Astrocyte (in vitro differentiated cells and primary cell): ENCODE results near the gene ZDHHC14. TPM values are rescaled to one million over a fixed set of nuclear protein-coding genes. Genes with fewer than 3 reads are reported as not detected.
A peak's percentile ranks its signal among the peaks of the same experiment; 100 is the strongest.

Experiments used
- DNase-seq: peaks from one replicate; pipeline ENCODE4 v3.0.0-alpha.2; 2010; ENCODE audit warnings: low read depth
- FAIRE-seq: peaks from 2 replicates; lab custom pipeline; 2011; peaks lifted over from hg19 to GRCh38; lab: Jason Lieb, UNC
- H2AFZ ChIP-seq: 2 replicates; pipeline ENCODE4 v1.6.0; 2012; ENCODE audit warnings: low read depth, low read length, inconsistent platforms
- H3K27ac ChIP-seq: 2 replicates; pipeline ENCODE4 v1.5.1; 2011; ENCODE audit warnings: low read depth, low read length, inconsistent platforms
- H3K27me3 ChIP-seq: 2 replicates; pipeline ENCODE4 v1.6.0; 2011; ENCODE audit warnings: low read length, inconsistent platforms; ENCODE audit not compliant: insufficient read depth
- H3K36me3 ChIP-seq: 2 replicates; pipeline ENCODE4 v1.5.1; 2011; ENCODE audit warnings: low read length, inconsistent platforms; ENCODE audit not compliant: insufficient read depth
- H3K4me1 ChIP-seq: 2 replicates; pipeline ENCODE4 v1.5.1; 2011; ENCODE audit warnings: low read length, inconsistent platforms; ENCODE audit not compliant: insufficient read depth
- H3K4me2 ChIP-seq: 2 replicates; pipeline ENCODE4 v1.6.0; 2012; ENCODE audit warnings: low read length, inconsistent platforms
- H3K4me3 ChIP-seq: 2 replicates; pipeline ENCODE4 v1.5.1; 2011; ENCODE audit warnings: low read depth, mild to moderate bottlenecking, low read length, inconsistent platforms; ENCODE audit not compliant: insufficient read depth
- H3K79me2 ChIP-seq: 2 replicates; pipeline ENCODE4 v1.6.0; 2012; ENCODE audit warnings: mild to moderate bottlenecking, low read length, inconsistent platforms; ENCODE audit not compliant: insufficient read depth
- H3K9ac ChIP-seq: 2 replicates; pipeline ENCODE4 v1.6.0; 2012; ENCODE audit warnings: mild to moderate bottlenecking, low read length, inconsistent platforms
- H3K9me3 ChIP-seq: 2 replicates; pipeline ENCODE4 v1.5.1; 2012; ENCODE audit warnings: low read depth, mild to moderate bottlenecking, low read length, inconsistent platforms; ENCODE audit not compliant: insufficient read depth
- H4K20me1 ChIP-seq: 2 replicates; pipeline ENCODE4 v1.6.0; 2012; ENCODE audit warnings: low read length, inconsistent platforms; ENCODE audit not compliant: insufficient read depth
- H3K27ac Mint-ChIP-seq: one replicate; pipeline ENCODE4 v1.8.0; 2021; ENCODE audit warnings: mild to moderate bottlenecking, mixed read lengths; ENCODE audit not compliant: unreplicated experiment
- H3K27me3 Mint-ChIP-seq: one replicate; pipeline ENCODE4 v1.8.0; 2021; ENCODE audit warnings: low read depth, mixed read lengths; ENCODE audit not compliant: unreplicated experiment
- H3K36me3 Mint-ChIP-seq: one replicate; pipeline ENCODE4 v1.8.0; 2021; ENCODE audit warnings: low read depth, mixed read lengths; ENCODE audit not compliant: unreplicated experiment
- H3K4me1 Mint-ChIP-seq: one replicate; pipeline ENCODE4 v1.8.0; 2021; ENCODE audit warnings: low read depth, mixed read lengths; ENCODE audit not compliant: unreplicated experiment
- H3K4me3 Mint-ChIP-seq: one replicate; pipeline ENCODE4 v1.8.0; 2021; ENCODE audit warnings: mild to moderate bottlenecking, moderate library complexity, mixed read lengths; ENCODE audit not compliant: unreplicated experiment
- H3K9me3 Mint-ChIP-seq: one replicate; pipeline ENCODE4 v1.8.0; 2021; ENCODE audit warnings: mild to moderate bottlenecking, mixed read lengths; ENCODE audit not compliant: unreplicated experiment
- EZH2 ChIP-seq: IDR thresholded peaks from 2 replicates; pipeline ENCODE4 v1.6.1; 2012; ENCODE audit warnings: mild to moderate bottlenecking, low read length, inconsistent platforms; ENCODE audit not compliant: insufficient read depth
- total RNA-seq: library from RNA; stranded (reverse); gene quantifications from 2 replicates; pipeline ENCODE4 v1.2.1, GENCODE V29; 2021
- TF ChIP-seq, protein P1 (sequence below): IDR thresholded peaks from 2 replicates; pipeline ENCODE4 v1.5.1; 2011; ENCODE audit warnings: low read depth, mild to moderate bottlenecking, inconsistent platforms, low read length, moderate library complexity; ENCODE audit not compliant: insufficient read depth

Gene ZDHHC14
- total RNA-seq, 1 donor from 2014 or later, result 7.2 TPM

DNA sequence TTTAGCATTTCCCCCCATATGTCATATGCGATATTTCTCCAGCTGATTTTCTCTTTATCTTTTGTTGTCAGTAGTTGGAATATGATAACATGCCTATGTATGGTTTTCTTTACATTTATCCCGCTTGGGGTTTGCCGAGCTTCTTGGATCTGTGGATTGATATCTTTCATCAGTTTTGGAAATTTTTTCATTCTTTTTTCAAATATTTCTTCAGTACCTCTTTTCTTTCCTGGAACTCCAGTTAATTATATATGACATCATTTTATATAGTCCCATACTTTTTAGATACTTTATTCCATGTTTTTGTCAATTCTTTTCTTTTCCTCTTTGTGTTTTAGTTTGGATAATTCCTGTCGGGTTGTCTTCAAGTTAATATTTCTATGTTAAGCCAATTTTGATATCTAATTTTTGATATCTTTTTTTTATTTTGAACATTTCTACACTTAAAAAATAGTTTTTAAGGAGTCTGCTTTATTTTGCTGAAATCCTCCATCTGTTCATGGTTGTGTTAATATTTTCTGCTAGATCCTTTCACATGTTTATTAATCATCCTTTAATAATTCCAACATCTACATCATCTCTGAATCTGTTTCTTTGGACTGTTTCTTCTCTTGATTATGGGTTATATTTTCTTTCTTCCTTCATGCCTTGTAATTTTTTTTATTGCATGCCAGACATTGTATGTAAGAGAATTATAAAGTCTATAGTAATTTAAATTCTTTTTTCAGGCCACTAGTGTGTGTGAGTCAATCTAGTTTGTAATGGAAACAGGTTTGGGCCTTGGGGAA is 9.5 kb downstream of the ZDHHC14 start:
- H3K4me1 ChIP-seq, result no peaks in the 10 kb centered on the region
- Mint-ChIP-seq H3K27ac (no peak overlapping the region), H3K4me3 (no peak overlapping the region), H3K27me3 (no peaks in the 10 kb centered on the region), H3K36me3 (peaks cover 11% of the 10 kb centered on the region), H3K9me3 (peaks cover 10% of the 10 kb centered on the region), H3K4me1 (peaks cover 14% of the 10 kb centered on the region)
- peaks cover 2% of the 10 kb centered on the region for H4K20me1 ChIP-seq
- H3K36me3 ChIP-seq, result no peaks in the 10 kb centered on the region
- no peak overlapping the region for H3K4me3 ChIP-seq
- no peak for FAIRE-seq
- no peaks in the 10 kb centered on the region for H3K79me2 ChIP-seq
- TF ChIP-seq EZH2, result no peak
- TF ChIP-seq, protein P1, sequence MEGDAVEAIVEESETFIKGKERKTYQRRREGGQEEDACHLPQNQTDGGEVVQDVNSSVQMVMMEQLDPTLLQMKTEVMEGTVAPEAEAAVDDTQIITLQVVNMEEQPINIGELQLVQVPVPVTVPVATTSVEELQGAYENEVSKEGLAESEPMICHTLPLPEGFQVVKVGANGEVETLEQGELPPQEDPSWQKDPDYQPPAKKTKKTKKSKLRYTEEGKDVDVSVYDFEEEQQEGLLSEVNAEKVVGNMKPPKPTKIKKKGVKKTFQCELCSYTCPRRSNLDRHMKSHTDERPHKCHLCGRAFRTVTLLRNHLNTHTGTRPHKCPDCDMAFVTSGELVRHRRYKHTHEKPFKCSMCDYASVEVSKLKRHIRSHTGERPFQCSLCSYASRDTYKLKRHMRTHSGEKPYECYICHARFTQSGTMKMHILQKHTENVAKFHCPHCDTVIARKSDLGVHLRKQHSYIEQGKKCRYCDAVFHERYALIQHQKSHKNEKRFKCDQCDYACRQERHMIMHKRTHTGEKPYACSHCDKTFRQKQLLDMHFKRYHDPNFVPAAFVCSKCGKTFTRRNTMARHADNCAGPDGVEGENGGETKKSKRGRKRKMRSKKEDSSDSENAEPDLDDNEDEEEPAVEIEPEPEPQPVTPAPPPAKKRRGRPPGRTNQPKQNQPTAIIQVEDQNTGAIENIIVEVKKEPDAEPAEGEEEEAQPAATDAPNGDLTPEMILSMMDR, result no peak
- no peak overlapping the region for H3K4me2 ChIP-seq
- H3K9ac ChIP-seq, result no peak overlapping the region
- H2AFZ ChIP-seq, result no peak overlapping the region
- no peak overlapping the region for H3K27ac ChIP-seq
- no peaks in the 10 kb centered on the region for H3K27me3 ChIP-seq
- no peak for DNase-seq
- peaks cover 3% of the 10 kb centered on the region for H3K9me3 ChIP-seq

DNA sequence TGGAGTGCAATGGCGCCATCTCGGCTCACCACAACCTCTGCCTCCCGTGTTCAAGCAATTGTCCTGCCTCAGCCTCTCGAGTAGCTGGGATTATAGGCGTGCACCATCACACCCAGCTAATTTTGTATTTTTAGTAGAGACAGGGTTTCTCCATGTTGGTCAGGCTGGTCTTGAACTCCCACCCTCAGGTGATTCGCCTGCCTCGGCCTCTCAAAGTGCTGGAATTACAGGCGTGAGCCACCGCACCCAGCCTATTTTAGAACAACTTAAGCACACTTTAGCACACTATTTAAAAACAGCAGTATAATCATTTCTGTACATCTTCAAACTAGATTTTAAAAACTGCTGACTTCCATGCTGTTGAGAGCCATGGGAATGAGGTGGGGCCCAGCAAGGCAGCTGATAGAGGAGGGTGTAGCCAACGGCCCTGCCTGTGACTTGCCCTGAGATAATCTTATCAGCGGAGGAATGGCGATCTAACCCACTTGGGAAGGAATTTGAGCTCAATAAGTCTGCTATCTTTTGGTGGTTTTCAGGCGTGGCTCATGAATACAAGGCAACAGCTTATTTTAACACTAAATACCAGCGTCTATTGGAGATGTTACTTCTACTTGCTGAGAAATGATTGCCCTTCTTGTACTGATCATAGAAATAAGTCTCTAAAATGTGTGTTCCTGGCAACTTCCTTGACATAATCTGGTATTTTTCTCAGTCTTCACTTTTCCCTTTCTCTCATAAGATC is 12.1 kb downstream of the ZDHHC14 start:
- Mint-ChIP-seq H3K27ac (no peak overlapping the region), H3K4me3 (peak overlapping the region; percentile 5), H3K27me3 (peaks cover 6% of the 10 kb centered on the region), H3K36me3 (peaks cover 10% of the 10 kb centered on the region), H3K4me1 (peaks cover 8% of the 10 kb centered on the region), H3K9me3 (peaks cover 10% of the 10 kb centered on the region)
- Histone ChIP-seq H3K36me3 (no peaks in the 10 kb centered on the region), H4K20me1 (peaks cover 7% of the 10 kb centered on the region), H3K27me3 (no peaks in the 10 kb centered on the region), H3K4me3 (no peak overlapping the region), H3K9ac (no peak overlapping the region), H3K79me2 (no peaks in the 10 kb centered on the region), H2AFZ (no peak overlapping the region), H3K4me1 (no peaks in the 10 kb centered on the region), H3K9me3 (peaks cover 3% of the 10 kb centered on the region), H3K4me2 (no peak overlapping the region), H3K27ac (no peak overlapping the region)
- FAIRE-seq, result no peak
- TF ChIP-seq EZH2, result no peak
- TF ChIP-seq, protein P1, result no peak
- DNase-seq, result peak; percentile 64
